Left kidney (tissue), 8 donors: Measurements from ENCODE around the gene FLYWCH1. TPM values are rescaled to one million over a fixed set of nuclear protein-coding genes. Genes with fewer than 3 reads are reported as not detected.

Experiments used
- DNase-seq: peaks from one replicate; pipeline ENCODE4 v3.0.0-alpha.2; 2013
- long read RNA-seq, 8 donors: transcript quantifications; one replicate each; lab custom pipeline, GENCODE V29; 2026
- polyA plus RNA-seq: library from polyadenylated mRNA; unstranded; fragments of 120-200 nt; gene quantifications from one replicate; pipeline ENCODE4 v1.2.1, GENCODE V29; 2013; ENCODE audit not compliant: insufficient read length

FLYWCH1 gene
- polyA plus RNA-seq, result 16.4 TPM
- long read RNA-seq, donor 1, full-length matches to known transcripts, result 8 of 8 reads
- long read RNA-seq, donor 1, partial matches to known transcripts, result 0 of 8 reads
- long read RNA-seq, donor 1, other reads (novel, unspliced or antisense), result 0 of 8 reads
- long read RNA-seq, donor 2, full-length matches to known transcripts, result 5 of 5 reads
- long read RNA-seq, donor 2, partial matches to known transcripts, result 0 of 5 reads
- long read RNA-seq, donor 2, other reads (novel, unspliced or antisense), result 0 of 5 reads
- long read RNA-seq, donor 3, full-length matches to known transcripts, result 3 of 3 reads
- long read RNA-seq, donor 3, partial matches to known transcripts, result 0 of 3 reads
- long read RNA-seq, donor 3, other reads (novel, unspliced or antisense), result 0 of 3 reads
- long read RNA-seq, donor 4, result 0 reads
- long read RNA-seq, donor 5, full-length matches to known transcripts, result 2 of 2 reads
- long read RNA-seq, donor 5, partial matches to known transcripts, result 0 of 2 reads
- long read RNA-seq, donor 5, other reads (novel, unspliced or antisense), result 0 of 2 reads
- long read RNA-seq, donor 6, full-length matches to known transcripts, result 4 of 4 reads
- long read RNA-seq, donor 6, partial matches to known transcripts, result 0 of 4 reads
- long read RNA-seq, donor 6, other reads (novel, unspliced or antisense), result 0 of 4 reads
- long read RNA-seq, donor 7, full-length matches to known transcripts, result 6 of 6 reads
- long read RNA-seq, donor 7, partial matches to known transcripts, result 0 of 6 reads
- long read RNA-seq, donor 7, other reads (novel, unspliced or antisense), result 0 of 6 reads
- long read RNA-seq, donor 8, full-length matches to known transcripts, result 4 of 4 reads
- long read RNA-seq, donor 8, partial matches to known transcripts, result 0 of 4 reads
- long read RNA-seq, donor 8, other reads (novel, unspliced or antisense), result 0 of 4 reads

GRCh38 chr16:2911638-2912329, at the start of gene FLYWCH1:
FLYWCH1 (plus strand) TSS chr16:2911931; CDS start chr16:2929686, 17,755 bp downstream.
- peak; percentile 97 for DNase-seq

- no peak for DNase-seq
These were observed 46.1 kb upstream of the FLYWCH1 start for GRCh38 chr16:2865651-2866050.

GRCh38 chr16:2866431-2866830, 45.3 kb upstream of the FLYWCH1 start:
- DNase-seq, result no peak

GRCh38 chr16:2867661-2867986, 44.1 kb upstream of the FLYWCH1 start:
- DNase-seq, result no peak

GRCh38 chr16:2867987-2868789, 43.5 kb upstream of the FLYWCH1 start:
- peak; percentile 91 for DNase-seq

- no peak for DNase-seq
These were observed 39.8 kb upstream of the FLYWCH1 start for GRCh38 chr16:2871926-2872325.

- DNase-seq, result no peak
These were observed 37.5 kb upstream of the FLYWCH1 start for GRCh38 chr16:2874032-2874911.

- no peak for DNase-seq
These were observed 36.8 kb upstream of the FLYWCH1 start for GRCh38 chr16:2874912-2875362.

- no peak for DNase-seq
These were observed 31.8 kb upstream of the FLYWCH1 start for GRCh38 chr16:2879854-2880508.

GRCh38 chr16:2881783-2882649, 29.7 kb upstream of the FLYWCH1 start:
- DNase-seq, result no peak

GRCh38 chr16:2882650-2883457, 28.9 kb upstream of the FLYWCH1 start, which contains the start of gene FLYWCH2:
FLYWCH2 (plus strand) TSS chr16:2883215; CDS start chr16:2896450, 13,235 bp downstream.
- DNase-seq, result peak; percentile 97

GRCh38 chr16:2883458-2883908, 28.2 kb upstream of the FLYWCH1 start:
- DNase-seq, result no peak

GRCh38 chr16:2884041-2884451, 27.7 kb upstream of the FLYWCH1 start:
- no peak for DNase-seq

- DNase-seq, result no peak
These were observed 17.5 kb upstream of the FLYWCH1 start for GRCh38 chr16:2894231-2894630.

- DNase-seq, result no peak
These were observed 15.9 kb upstream of the FLYWCH1 start for GRCh38 chr16:2895813-2896212.

- no peak for DNase-seq
These were observed 15.2 kb upstream of the FLYWCH1 start for GRCh38 chr16:2896480-2897010.

- DNase-seq, result no peak
These were observed 14.6 kb upstream of the FLYWCH1 start for GRCh38 chr16:2897110-2897509.
